ENCODE results near the gene DSPP. TPM values are rescaled to one million over a fixed set of nuclear protein-coding genes. Genes with fewer than 3 reads are reported as not detected.

DSPP gene
- total RNA-seq, 2 experiments from 2014 or later = not detected

DNA sequence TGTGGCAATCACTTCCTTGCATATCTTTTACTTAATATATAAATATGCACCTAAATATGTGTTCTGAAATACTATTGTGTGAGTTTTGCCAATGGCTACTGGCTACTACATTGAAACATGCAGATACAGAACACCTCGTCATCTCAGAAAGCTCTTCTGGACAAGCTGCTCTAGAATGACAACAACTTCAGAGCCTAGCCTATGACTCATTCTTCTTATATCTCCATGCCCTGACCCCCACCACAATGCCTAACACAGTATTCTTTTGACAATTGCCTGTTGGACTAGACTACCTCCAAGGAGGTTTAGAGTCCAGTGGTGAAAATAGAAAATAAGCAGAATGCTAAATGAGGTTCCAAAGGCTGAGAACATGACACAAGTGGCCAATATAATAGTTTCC, 24.1 kb downstream of the DSPP start:
- intact Hi-C loops (cut with DNase I, micrococcal nuclease) = no loop called here

DNA sequence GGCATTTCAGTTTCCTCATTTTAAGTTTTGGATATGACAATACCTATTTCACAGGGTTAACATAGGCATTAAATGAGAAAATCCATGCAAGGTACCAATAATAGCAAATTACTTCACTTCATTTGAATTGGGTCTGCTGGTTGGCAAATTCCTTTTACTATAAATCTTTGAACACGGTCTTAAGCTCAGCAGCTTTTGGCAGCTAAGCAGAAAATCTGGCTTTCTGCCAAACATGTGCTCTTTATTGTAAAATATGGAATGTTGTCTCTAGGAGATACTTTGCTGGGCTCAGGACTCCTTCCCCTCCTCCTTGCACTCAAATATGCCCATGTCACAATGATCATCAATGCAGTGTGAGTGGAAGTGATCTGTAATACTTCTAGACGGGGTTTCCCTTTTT, 24.9 kb downstream of the DSPP start:
- CTCF ChIA-PET = no interaction called here
- Mint-ChIP-seq H3K27ac (no peak overlapping the region), H3K9me3 (ENCODE audit: low read depth) (no peaks in the 10 kb centered on the region)

More for the DNA sequence above, 24.1 kb downstream of the DSPP start:
- Mint-ChIP-seq H3K4me1 (no peaks in the 10 kb centered on the region), H3K36me3 (ENCODE audit: low read depth) (no peaks in the 10 kb centered on the region), H3K4me3 (no peak overlapping the region), H3K27ac (no peak overlapping the region), H3K27me3 (peaks cover 8% of the 10 kb centered on the region), H3K9me3 (ENCODE audit: low read depth) (no peaks in the 10 kb centered on the region)
- ChIA-PET POLR2A (no interaction called here), CTCF (no interaction called here)
- ATAC-seq = no peak
- DNase-seq = no peak

DNA sequence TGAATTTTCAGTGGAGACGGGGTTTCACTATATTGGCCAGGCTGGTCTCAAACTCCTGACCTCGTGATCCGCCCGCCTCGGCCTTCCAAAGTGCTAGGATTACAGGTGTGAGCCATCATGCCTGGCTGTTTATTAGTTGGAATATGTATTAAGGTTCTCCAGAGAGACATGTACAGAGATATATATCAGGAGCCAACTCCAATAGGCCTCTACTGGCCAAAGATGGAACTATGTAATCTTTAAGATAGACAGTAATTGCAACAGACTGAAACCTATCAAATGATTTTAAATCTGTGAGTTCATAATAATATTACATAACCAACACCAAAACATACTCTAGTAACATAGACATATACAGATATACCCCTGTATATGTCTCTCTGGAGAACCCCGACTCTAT, 36.0 kb downstream of the DSPP start:
- ATAC-seq (no peak), DNase-seq (no peak)
- CTCF ChIA-PET = no interaction called here
- intact Hi-C loops (cut with DNase I, micrococcal nuclease) = no loop called here
- Mint-ChIP-seq H3K27me3 (no peaks in the 10 kb centered on the region), H3K36me3 (ENCODE audit: low read depth) (no peaks in the 10 kb centered on the region), H3K4me3 (no peak overlapping the region), H3K9me3 (ENCODE audit: low read depth) (no peaks in the 10 kb centered on the region), H3K4me1 (no peaks in the 10 kb centered on the region), H3K27ac (no peak overlapping the region)
- POLR2A ChIA-PET = no interaction called here

More for the DNA sequence above, 24.9 kb downstream of the DSPP start:
- POLR2A ChIA-PET = no interaction called here
- intact Hi-C loops (cut with DNase I, micrococcal nuclease) = no loop called here
- Mint-ChIP-seq H3K27me3 (peaks cover 8% of the 10 kb centered on the region), H3K36me3 (ENCODE audit: low read depth) (no peaks in the 10 kb centered on the region), H3K4me1 (no peaks in the 10 kb centered on the region), H3K4me3 (no peak overlapping the region)
- no peak for DNase-seq
- no peak for ATAC-seq

DNA sequence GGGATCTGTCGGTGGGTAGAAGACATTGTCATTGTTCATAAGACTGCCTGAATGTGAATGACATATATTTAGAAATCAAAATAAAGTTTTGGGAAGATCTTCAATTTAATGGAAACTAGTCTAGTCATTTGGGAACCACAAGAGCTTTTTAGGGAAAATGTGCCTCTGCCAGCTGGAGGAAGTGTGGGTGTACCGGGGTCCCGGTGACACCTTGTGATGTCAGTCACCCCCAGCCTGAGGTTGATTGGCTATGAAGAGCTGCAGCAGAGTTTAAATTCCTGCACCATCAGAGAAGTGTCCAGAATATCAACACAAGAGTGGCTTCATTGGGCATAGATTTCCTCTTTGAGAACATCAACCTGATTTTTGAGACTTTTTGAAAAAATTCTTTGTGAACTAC, 41.7 kb downstream of the DSPP start, which contains the start of gene DMP1:
TSS of gene DMP1 (plus strand) at position 301 of the 400 bp plus-strand sequence. CDS start 6,213 bp downstream, outside the sequence.
- ChIA-PET POLR2A (no interaction called here), CTCF (interaction anchor here (1.4 kb wide), 1 partner anchor 19 kb away, joined by 4 read pairs; no protein-coding TSS in a partner anchor)
- intact Hi-C loops (cut with DNase I, micrococcal nuclease) = no loop called here
- DNase-seq (no peak), ATAC-seq (no peak)
- Mint-ChIP-seq H3K4me3 (no peak within 1 kb of the TSS), H3K4me1 (no peaks in the 10 kb centered on the region), H3K36me3 (ENCODE audit: low read depth) (no peaks in the 10 kb centered on the region), H3K27ac (no peak within 1 kb of the TSS), H3K9me3 (ENCODE audit: low read depth) (no peaks in the 10 kb centered on the region), H3K27me3 (peaks cover 5% of the 10 kb centered on the region)

DNA sequence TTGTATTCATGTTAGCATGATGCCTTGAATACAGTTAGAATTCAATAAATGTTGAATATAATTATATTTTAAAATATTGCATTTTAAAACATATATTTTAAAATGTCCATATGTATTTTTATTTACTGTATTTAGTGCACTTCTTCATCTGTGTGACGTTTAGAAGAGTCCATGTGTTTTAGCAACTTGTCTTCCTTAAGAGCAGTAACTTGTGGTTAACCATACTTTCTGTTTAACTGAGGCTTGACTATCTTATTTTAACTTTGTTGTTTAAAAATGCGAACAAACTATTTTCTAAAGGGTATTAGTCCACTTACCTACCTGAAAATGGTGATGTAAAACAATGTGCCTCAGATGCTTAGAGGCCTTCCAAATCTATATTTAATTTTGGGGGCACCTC, 42.6 kb downstream of the DSPP start:
- intact Hi-C loops (cut with DNase I, micrococcal nuclease) = no loop called here
- POLR2A ChIA-PET = no interaction called here
- Mint-ChIP-seq H3K36me3 (ENCODE audit: low read depth) (no peaks in the 10 kb centered on the region), H3K4me3 (no peak overlapping the region), H3K27me3 (peaks cover 5% of the 10 kb centered on the region), H3K27ac (no peak overlapping the region), H3K9me3 (ENCODE audit: low read depth) (no peaks in the 10 kb centered on the region), H3K4me1 (no peaks in the 10 kb centered on the region)
- no peak for ATAC-seq
- CTCF ChIA-PET = no interaction called here
- DNase-seq = no peak

DNA sequence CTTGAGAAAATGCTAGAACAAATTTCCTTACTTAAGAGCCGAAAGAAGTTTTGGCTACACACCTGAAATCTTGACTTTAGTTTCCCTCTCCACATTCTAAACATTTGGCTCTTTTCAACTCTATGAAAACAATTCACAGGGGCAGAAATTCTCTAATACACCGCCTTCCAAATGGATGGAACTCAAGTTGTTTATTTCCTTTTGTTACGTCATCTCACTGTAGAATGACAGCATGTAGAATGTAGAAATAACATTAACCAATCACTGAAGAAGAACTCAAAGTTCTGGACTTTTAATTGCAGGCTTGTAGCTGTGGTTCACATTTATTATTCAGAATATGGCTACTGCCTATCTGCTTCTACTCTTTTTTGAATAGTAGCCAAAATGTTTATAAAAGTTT, 43.6 kb downstream of the DSPP start:
- peaks cover 5% of the 10 kb centered on the region for H3K27me3 Mint-ChIP-seq
- ChIA-PET POLR2A (no interaction called here), CTCF (interaction anchor here (1.6 to 1.7 kb wide), 2 partner anchors 11 to 15 kb away, joined by 4 read pairs; no protein-coding TSS in a partner anchor)
- ATAC-seq (no peak), DNase-seq (no peak)
- H3K9me3 Mint-ChIP-seq (ENCODE audit: low read depth) = no peaks in the 10 kb centered on the region
- H3K27ac Mint-ChIP-seq = no peak overlapping the region
- H3K4me3 Mint-ChIP-seq = no peak overlapping the region
- H3K4me1 Mint-ChIP-seq = no peaks in the 10 kb centered on the region
- intact Hi-C loops (cut with DNase I, micrococcal nuclease) = no loop called here
- no peaks in the 10 kb centered on the region for H3K36me3 Mint-ChIP-seq (ENCODE audit: low read depth)

DNA sequence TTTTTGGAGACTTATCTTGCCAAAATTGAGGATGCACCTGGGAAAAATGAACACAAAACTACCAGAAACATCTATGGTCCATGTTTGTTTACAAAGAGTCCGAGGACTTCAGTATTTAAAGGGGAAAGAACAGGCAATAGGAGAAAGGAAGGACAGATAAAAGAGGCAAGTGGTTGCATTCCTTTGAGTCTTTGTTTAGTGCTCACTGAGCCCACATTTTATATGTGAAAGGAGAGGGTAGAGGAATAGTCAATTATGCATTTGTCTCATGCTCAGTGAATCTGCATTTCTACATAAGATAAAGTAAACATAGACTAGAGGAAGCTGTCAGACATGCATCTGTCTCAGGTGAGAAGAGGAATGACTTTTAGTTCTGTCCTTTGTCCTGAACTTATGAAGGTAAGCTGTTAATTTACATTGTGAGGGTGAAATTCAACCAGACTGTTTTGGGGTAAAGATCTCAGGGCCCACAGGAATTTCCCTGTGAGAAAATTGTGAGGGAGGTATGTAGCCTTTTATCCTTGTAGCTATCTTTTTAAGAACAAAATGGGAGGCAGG, 46.2 kb downstream of the DSPP start:
- Mint-ChIP-seq H3K4me1 (no peaks in the 10 kb centered on the region), H3K9me3 (ENCODE audit: low read depth) (no peaks in the 10 kb centered on the region), H3K27ac (no peak overlapping the region), H3K36me3 (ENCODE audit: low read depth) (no peaks in the 10 kb centered on the region), H3K27me3 (peaks cover 7% of the 10 kb centered on the region), H3K4me3 (no peak overlapping the region)
- ChIA-PET POLR2A (no interaction called here), CTCF (interaction anchor here (0.9 to 2.2 kb wide), 3 partner anchors 12 to 199 kb away, joined by 3 to 5 read pairs (median 3); no protein-coding TSS in a partner anchor)
- ATAC-seq (no peak), DNase-seq (no peak)
- intact Hi-C loops (cut with DNase I, micrococcal nuclease) = no loop called here

DNA sequence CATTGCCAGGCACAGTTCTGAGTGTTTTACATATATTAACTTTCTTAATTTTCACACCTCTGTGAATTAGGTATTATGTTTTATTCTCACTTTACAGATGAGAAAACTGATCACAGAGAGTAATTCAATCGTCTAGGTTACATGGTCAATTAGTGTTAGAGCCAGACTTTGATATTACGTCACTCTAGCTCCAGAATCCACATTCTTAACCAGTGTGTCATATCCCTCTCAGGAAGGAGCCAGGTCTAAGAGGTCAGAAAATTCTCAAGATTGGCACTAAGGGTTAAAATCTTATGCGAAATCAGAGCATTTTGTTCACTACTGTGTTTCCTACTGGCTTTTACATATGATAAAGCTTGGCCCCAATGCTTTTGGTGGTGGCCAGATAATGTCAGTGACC, 49.2 kb downstream of the DSPP start:
- intact Hi-C loops (cut with DNase I, micrococcal nuclease) = no loop called here
- H3K9me3 Mint-ChIP-seq (ENCODE audit: low read depth) = no peaks in the 10 kb centered on the region
- peaks cover 12% of the 10 kb centered on the region for H3K27me3 Mint-ChIP-seq
- no peaks in the 10 kb centered on the region for H3K4me1 Mint-ChIP-seq
- no peaks in the 10 kb centered on the region for H3K36me3 Mint-ChIP-seq (ENCODE audit: low read depth)
- ATAC-seq = no peak
- POLR2A ChIA-PET = no interaction called here
- CTCF ChIA-PET = interaction anchor here (1.2 kb wide), 1 partner anchor 191 kb away, joined by 3 read pairs; no protein-coding TSS in a partner anchor
- no peak for DNase-seq
- no peak overlapping the region for H3K4me3 Mint-ChIP-seq
- H3K27ac Mint-ChIP-seq = no peak overlapping the region

DNA sequence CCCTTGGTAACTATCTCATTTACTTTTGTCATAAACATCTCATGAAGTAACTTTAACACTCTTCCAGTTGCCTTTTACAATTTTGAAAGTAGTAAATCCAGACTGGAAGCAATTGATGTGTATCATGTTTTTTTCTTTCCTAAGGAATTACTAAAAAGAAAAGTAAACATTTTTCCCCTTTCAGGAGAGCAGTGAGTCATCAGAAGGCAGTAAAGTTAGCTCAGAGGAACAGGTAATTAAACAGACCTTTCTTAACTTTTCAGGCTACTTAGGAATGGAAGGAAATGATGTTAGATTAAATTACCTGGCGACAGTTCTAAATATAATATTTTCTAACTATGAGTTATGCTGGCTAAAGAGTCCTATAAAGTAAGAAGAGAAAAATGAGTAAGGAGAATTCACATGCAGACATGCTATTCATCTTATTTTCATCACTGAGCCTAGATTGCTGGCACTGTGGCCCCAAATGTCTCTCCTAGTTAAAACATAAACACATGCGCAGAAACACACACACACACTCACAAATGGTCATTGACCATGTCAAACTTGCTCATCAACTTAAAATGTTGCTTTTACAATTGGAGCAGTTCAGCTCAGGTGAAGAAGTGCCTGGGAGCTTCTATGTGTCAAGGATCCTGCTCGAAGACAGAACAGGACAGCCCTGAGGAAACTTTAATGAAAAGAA, 51.1 kb downstream of the DSPP start:
- intact Hi-C loops (cut with DNase I, micrococcal nuclease) = no loop called here
- Mint-ChIP-seq H3K36me3 (ENCODE audit: low read depth) (no peaks in the 10 kb centered on the region), H3K27ac (no peak overlapping the region), H3K4me3 (no peak overlapping the region), H3K27me3 (peaks cover 18% of the 10 kb centered on the region), H3K4me1 (no peaks in the 10 kb centered on the region), H3K9me3 (ENCODE audit: low read depth) (no peaks in the 10 kb centered on the region)
- POLR2A ChIA-PET = no interaction called here
- CTCF ChIA-PET = no interaction called here
- DNase-seq = no peak
- no peak for ATAC-seq

DNA sequence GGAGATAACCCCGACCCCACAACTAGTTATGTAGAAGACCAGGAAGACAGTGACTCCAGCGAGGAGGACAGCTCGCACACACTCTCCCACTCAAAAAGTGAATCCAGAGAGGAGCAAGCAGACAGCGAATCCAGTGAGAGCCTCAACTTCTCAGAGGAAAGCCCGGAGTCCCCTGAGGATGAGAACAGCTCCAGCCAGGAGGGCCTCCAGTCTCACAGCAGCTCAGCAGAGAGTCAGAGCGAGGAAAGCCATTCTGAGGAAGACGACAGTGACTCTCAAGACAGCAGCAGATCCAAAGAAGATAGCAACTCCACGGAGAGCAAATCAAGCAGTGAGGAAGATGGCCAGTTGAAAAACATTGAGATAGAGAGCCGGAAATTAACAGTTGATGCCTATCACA, 54.5 kb downstream of the DSPP start:
- DNase-seq (no peak), ATAC-seq (no peak)
- intact Hi-C loops (cut with DNase I, micrococcal nuclease) = no loop called here
- H3K36me3 Mint-ChIP-seq (ENCODE audit: low read depth) = no peaks in the 10 kb centered on the region
- ChIA-PET CTCF (interaction anchor here (1.0 kb wide), 1 partner anchor 11 kb away, joined by 4 read pairs; no protein-coding TSS in a partner anchor), POLR2A (no interaction called here)
- no peak overlapping the region for H3K27ac Mint-ChIP-seq
- peaks cover 22% of the 10 kb centered on the region for H3K27me3 Mint-ChIP-seq
- H3K4me1 Mint-ChIP-seq = no peaks in the 10 kb centered on the region
- H3K4me3 Mint-ChIP-seq = no peak overlapping the region
- no peaks in the 10 kb centered on the region for H3K9me3 Mint-ChIP-seq (ENCODE audit: low read depth)

Measured in activated CD4-positive, alpha-beta T cell treated with anti-CD3 and anti-CD28 coated beads for 36 hours (primary cell).